Heart right ventricle (tissue), 16 donors: ENCODE results near the gene FHIT. TPM values are rescaled to one million over a fixed set of nuclear protein-coding genes. Genes with fewer than 3 reads are reported as not detected.

ENCODE experiments used
- ATAC-seq, 8 donors: fragments of 200-7000 bp; cut with Tn5 transposase; one replicate each; pipeline ENCODE4 v1.9.1; 2020; ENCODE audit warnings: mild to moderate bottlenecking in 8 of 8, moderate library complexity in 8 of 8, moderate number of reproducible peaks in 1 of 8
- DNase-seq, 2 donors: peaks; one replicate each; pipeline ENCODE4 v3.0.0-alpha.2; 2020
- H3K27ac ChIP-seq, 10 donors: fragments of 200-600 bp; sonication (generic) in 2 of 10; one replicate each; pipeline versions ENCODE4 v1.5.0 to v1.8.0; 2020 to 2022; ENCODE audit warnings: mild to moderate bottlenecking in 3 of 10
- H3K27me3 ChIP-seq, 7 donors: fragments of 200-600 bp; one replicate each; pipeline ENCODE4 v1.8.0; 2021 to 2022; ENCODE audit warnings: mild to moderate bottlenecking in 2 of 7
- H3K36me3 ChIP-seq, 9 donors: fragments of 200-600 bp; sonication (generic) in 1 of 9; one replicate each; pipeline versions ENCODE4 v1.5.0 to v1.8.0; 2020 to 2022; ENCODE audit warnings: mild to moderate bottlenecking in 2 of 9
- H3K4me1 ChIP-seq, 9 donors: fragments of 200-600 bp; sonication (generic) in 1 of 9; one replicate each; pipeline versions ENCODE4 v1.5.0 to v1.8.0; 2020 to 2022; ENCODE audit warnings: mild to moderate bottlenecking in 4 of 9
- H3K4me3 ChIP-seq, 10 donors: fragments of 200-600 bp; sonication (generic) in 2 of 10; one replicate each; pipeline versions ENCODE4 v1.5.0 to v1.8.0; 2020 to 2022; ENCODE audit warnings: mild to moderate bottlenecking in 7 of 10, moderate library complexity in 2 of 10
- H3K9me3 ChIP-seq, 11 donors: fragments of 200-600 bp in 10 of 11; sonication (generic) in 2 of 11; one replicate each; pipeline versions ENCODE4 v1.5.0 to v1.8.0; 2013 to 2022; ENCODE audit warnings: mild to moderate bottlenecking in 2 of 11, control low read depth in 1 of 11, moderate library complexity in 1 of 11
- CTCF ChIP-seq, 9 donors: fragments of 200-600 bp; sonication (generic) in 2 of 9; IDR thresholded peaks; one replicate each; pipeline versions ENCODE4 v1.5.0 to v1.8.0; 2021 to 2022; ENCODE audit warnings: antibody characterized with exemption in 9 of 9, mild to moderate bottlenecking in 5 of 9, moderate library complexity in 1 of 9
- WGBS, 2 donors: extraction: QIAGEN DNeasy Blood & Tissue Kit; methylation state at CpG; one replicate each; pipeline ENCODE4 v1.1.7; 2013; ENCODE audit warnings: inconsistent platforms in 1 of 2; 5-methylcytosine and 5-hydroxymethylcytosine counted together
- intact Hi-C, 10 donors: fragments of 100-400 bp; cut with DNase I; formaldehyde crosslinking; loops; one replicate each; pipeline versions ENCODE4 v1.11.1 to v1.14.2; 2022
- polyA plus RNA-seq, 2 donors: library from polyadenylated mRNA; stranded (reverse); fragments of 200-250 nt; gene quantifications; one replicate each; pipeline ENCODE4 v1.2.3, GENCODE V29; 2013
- total RNA-seq, 10 donors: library from RNA; stranded (reverse); fragmentation: NEBNext Ultra II Directional in 3 of 10; extraction: Animal tissue kit (Norgen Biotek cat#: 25700) in 3 of 10; gene quantifications; one replicate each; pipeline versions ENCODE4 v1.2.1 to v1.2.4, GENCODE V29; 2021 to 2023
- donor health status: Arrhythmogenic right ventricular cardiomyopathy.
- donor health status: ischemic (EF 13 %, LVEDD 7.1; RV severe dilation, severe dysfunction).
- donor health status: healthy with polysubstance abuse.
- donor health status: DM: no; HTN: yes; CAD: no.
- donor health status: DM: no; HTN: no; CAD: no.
- donor health status: ischemic (EF 25% LVEDD 6.9; RV normal size, moderate dysfunction).
- donor health status: ischemic (EF 25% LVEDD 5.7; RV mildly dilated, moderate dysfunction).
- donor health status: healthy.
- donor health status: DM: yes; HTN: yes; CAD: no.
- donor health status: Ischemic cardiomyopathy.
- donor health status: ischemic (EF 35%, LVEDD 5.7; RV mildly dilated, moderate dysfunction).
- donor health status: nonischemic (EF 11% LVEDD 7.7; RV severe dilation, severe dysfunction).
- donor health status: DM: yes; HTN: yes; CAD: no.
- donor health status: PGD.
- donor health status: ischemic (EF 29% LVEDD 5.4; RV normal size, mild dysfunction).
- donor health status: nonischemic (EF 23%, LVEDD 6.1; RV moderate dilation, normal function).

FHIT gene
- total and polyA plus RNA-seq, 12 donors, result 4.7 to 25.5 (median 18.3) TPM

GRCh38 chr3:60202052-60202726 is 1049.1 kb downstream of the FHIT start:
- Histone ChIP-seq H3K9me3 (no peaks in the 10 kb centered on the region), H3K27me3 (no peaks in the 10 kb centered on the region), H3K27ac (no peak overlapping the region), H3K36me3 (no peaks in the 10 kb centered on the region), H3K4me3 (no peak overlapping the region), H3K4me1 (no peaks in the 10 kb centered on the region)
- 64 to 68% methylated on average over 3 of the region's 3 CpGs for WGBS, 2 donors
- TF ChIP-seq CTCF (IDR thresholded peaks at IDR 0.05), result no peak
- intact Hi-C loops, result no loop called here
- DNase-seq, result no peak
- no peak for ATAC-seq

- intact Hi-C loops, result no loop called here
- DNase-seq, result no peak
- no peak for TF ChIP-seq CTCF (IDR thresholded peaks at IDR 0.05)
Measured at GRCh38 chr3:60199306-60199705, 1051.9 kb downstream of the FHIT start.

GRCh38 chr3:60198179-60198720 is 1053.0 kb downstream of the FHIT start:
- H3K27me3 ChIP-seq, result no peaks in the 10 kb centered on the region
- intact Hi-C loops, result no loop called here
- H3K4me1 ChIP-seq, result no peaks in the 10 kb centered on the region
- ATAC-seq, result no peak
- peaks cover 0 to 13% (median 0%) of the 10 kb centered on the region in 11 donors for H3K9me3 ChIP-seq
- no peak overlapping the region for H3K27ac ChIP-seq
- H3K36me3 ChIP-seq, result no peaks in the 10 kb centered on the region
- 87 to 88% methylated on average over 5 of the region's 5 CpGs for WGBS, 2 donors
- no peak for TF ChIP-seq CTCF (IDR thresholded peaks at IDR 0.05)
- no peak for DNase-seq
- no peak overlapping the region for H3K4me3 ChIP-seq

More at GRCh38 chr3:60199306-60199705, 1051.9 kb downstream of the FHIT start:
- H3K4me1 ChIP-seq, result no peaks in the 10 kb centered on the region
- no peak overlapping the region for H3K4me3 ChIP-seq
- no peaks in the 10 kb centered on the region for H3K36me3 ChIP-seq
- 0 to 65% methylated on average over 1 of the region's 1 CpG for whole genome bisulfite sequencing, 2 donors
- H3K9me3 ChIP-seq, result peaks cover 0 to 8% (median 0%) of the 10 kb centered on the region in 11 donors
- ATAC-seq, result no peak
- no peak overlapping the region for H3K27ac ChIP-seq
- no peaks in the 10 kb centered on the region for H3K27me3 ChIP-seq

GRCh38 chr3:60192297-60193114 is 1058.7 kb downstream of the FHIT start:
- TF ChIP-seq CTCF (IDR thresholded peaks at IDR 0.05), result no peak
- H3K27me3 ChIP-seq, result no peaks in the 10 kb centered on the region
- H3K4me3 ChIP-seq, result no peak overlapping the region
- ATAC-seq (no peak), DNase-seq (no peak)
- peaks cover 0 to 13% (median 0%) of the 10 kb centered on the region in 11 donors for H3K9me3 ChIP-seq
- H3K36me3 ChIP-seq, result no peaks in the 10 kb centered on the region
- H3K4me1 ChIP-seq, result peaks cover 0 to 15% (median 0%) of the 10 kb centered on the region in 9 donors
- WGBS, 2 donors, result 87 to 95% methylated on average over 7 of the region's 7 CpGs
- intact Hi-C loops, result no loop called here
- no peak overlapping the region for H3K27ac ChIP-seq
